ENCODE data around the gene RHBDD2.
"Not testable (repeated sequence)": the region's sequence is repeated elsewhere in the genome, so short reads cannot be mapped to it uniquely, and the experiment has no call there.

The RHBDD2 gene

GRCh38 chr7:75891815-75892411 is 13.1 kb downstream of the RHBDD2 start:
- no peak for ATAC-seq
- no peaks in the 10 kb centered on the region for H3K4me1 Mint-ChIP-seq
- no peak overlapping the region for H3K4me3 Mint-ChIP-seq
- H3K27me3 Mint-ChIP-seq, result no peaks in the 10 kb centered on the region
- no peaks in the 10 kb centered on the region for H3K9me3 Mint-ChIP-seq
- no peak overlapping the region for H3K27ac Mint-ChIP-seq
- peaks cover 22% of the 10 kb centered on the region for H3K36me3 Mint-ChIP-seq

GRCh38 chr7:75892634-75893272 is 13.9 kb downstream of the RHBDD2 start:
- ATAC-seq, result no peak

GRCh38 chr7:75896803-75897327 is 18.0 kb downstream of the RHBDD2 start:
- no peaks in the 10 kb centered on the region for H3K36me3 Mint-ChIP-seq
- no peak for ATAC-seq
- H3K4me1 Mint-ChIP-seq, result no peaks in the 10 kb centered on the region
- H3K27ac Mint-ChIP-seq, result no peak overlapping the region
- H3K9me3 Mint-ChIP-seq, result no peaks in the 10 kb centered on the region
- H3K4me3 Mint-ChIP-seq, result no peak overlapping the region
- H3K27me3 Mint-ChIP-seq, result no peaks in the 10 kb centered on the region

More at GRCh38 chr7:75892634-75893272, 13.9 kb downstream of the RHBDD2 start:
- H3K27ac Mint-ChIP-seq, result no peak overlapping the region
- H3K4me1 Mint-ChIP-seq, result no peaks in the 10 kb centered on the region
- H3K4me3 Mint-ChIP-seq, result no peak overlapping the region
- no peaks in the 10 kb centered on the region for H3K9me3 Mint-ChIP-seq
- H3K27me3 Mint-ChIP-seq, result no peaks in the 10 kb centered on the region
- H3K36me3 Mint-ChIP-seq, result peaks cover 18% of the 10 kb centered on the region

GRCh38 chr7:75900617-75901315 is 21.9 kb downstream of the RHBDD2 start:
- H3K4me3 Mint-ChIP-seq, result no peak overlapping the region
- ATAC-seq, result no peak
- H3K9me3 Mint-ChIP-seq, result no peaks in the 10 kb centered on the region
- no peak overlapping the region for H3K27ac Mint-ChIP-seq
- peaks cover under 1% of the 10 kb centered on the region for H3K4me1 Mint-ChIP-seq
- H3K36me3 Mint-ChIP-seq, result no peaks in the 10 kb centered on the region
- H3K27me3 Mint-ChIP-seq, result no peaks in the 10 kb centered on the region

GRCh38 chr7:75905785-75906604 is 27.2 kb downstream of the RHBDD2 start:
- Mint-ChIP-seq H3K9me3 (no peaks in the 10 kb centered on the region), H3K36me3 (no peaks in the 10 kb centered on the region), H3K27me3 (no peaks in the 10 kb centered on the region), H3K4me3 (no peak overlapping the region), H3K4me1 (peaks cover 11% of the 10 kb centered on the region), H3K27ac (no peak overlapping the region)
- peak; percentile 34 for ATAC-seq

GRCh38 chr7:75906991-75907667 is 28.3 kb downstream of the RHBDD2 start:
- H3K9me3 Mint-ChIP-seq, result no peaks in the 10 kb centered on the region
- H3K36me3 Mint-ChIP-seq, result no peaks in the 10 kb centered on the region
- H3K4me3 Mint-ChIP-seq, result no peak overlapping the region
- no peaks in the 10 kb centered on the region for H3K27me3 Mint-ChIP-seq
- ATAC-seq, result no peak
- peaks cover 11% of the 10 kb centered on the region for H3K4me1 Mint-ChIP-seq
- H3K27ac Mint-ChIP-seq, result no peak overlapping the region

- H3K27ac Mint-ChIP-seq, H3K4me3 Mint-ChIP-seq, H3K36me3 Mint-ChIP-seq, H3K27me3 Mint-ChIP-seq, ATAC-seq, H3K9me3 Mint-ChIP-seq: not testable (repeated sequence)
- H3K4me1 Mint-ChIP-seq, result peaks cover 11% of the 10 kb centered on the region
Observed at GRCh38 chr7:75907668-75908039, 28.8 kb downstream of the RHBDD2 start.

GRCh38 chr7:75909521-75910132 is 30.8 kb downstream of the RHBDD2 start:
- H3K4me1 Mint-ChIP-seq, result peaks cover 19% of the 10 kb centered on the region
- H3K36me3 Mint-ChIP-seq, result no peaks in the 10 kb centered on the region
- no peak for ATAC-seq
- H3K9me3 Mint-ChIP-seq, result no peaks in the 10 kb centered on the region
- no peaks in the 10 kb centered on the region for H3K27me3 Mint-ChIP-seq
- H3K27ac Mint-ChIP-seq, result no peak overlapping the region
- H3K4me3 Mint-ChIP-seq, result no peak overlapping the region

- H3K4me3 Mint-ChIP-seq, ATAC-seq, H3K27ac Mint-ChIP-seq, H3K9me3 Mint-ChIP-seq, H3K27me3 Mint-ChIP-seq, H3K36me3 Mint-ChIP-seq: not testable (repeated sequence)
- H3K4me1 Mint-ChIP-seq, result peaks cover 24% of the 10 kb centered on the region
Observed at GRCh38 chr7:75911186-75911585, 32.4 kb downstream of the RHBDD2 start.

- H3K9me3 Mint-ChIP-seq, result no peaks in the 10 kb centered on the region
- H3K36me3 Mint-ChIP-seq, result peaks cover under 1% of the 10 kb centered on the region
- peaks cover 29% of the 10 kb centered on the region for H3K4me1 Mint-ChIP-seq
- peak overlapping the region; percentile 95 for H3K27ac Mint-ChIP-seq
- peak overlapping the region; percentile 83 for H3K4me3 Mint-ChIP-seq
- H3K27me3 Mint-ChIP-seq, result no peaks in the 10 kb centered on the region
- no peak for ATAC-seq
Observed at GRCh38 chr7:75913437-75913836, 34.6 kb downstream of the RHBDD2 start.

GRCh38 chr7:75914169-75914654 is 35.4 kb downstream of the RHBDD2 start:
- Mint-ChIP-seq H3K36me3 (peaks cover 6% of the 10 kb centered on the region), H3K4me3 (peak overlapping the region; percentile 83), H3K4me1 (peaks cover 35% of the 10 kb centered on the region), H3K27ac (peak overlapping the region; percentile 95), H3K9me3 (no peaks in the 10 kb centered on the region), H3K27me3 (no peaks in the 10 kb centered on the region)
- ATAC-seq, result no peak

GRCh38 chr7:75914655-75915415 is 36.0 kb downstream of the RHBDD2 start, which contains the start of gene POR:
Gene POR (plus strand): TSS chr7:75915155. CDS start chr7:75954002, 38,847 bp downstream.
- Mint-ChIP-seq H3K4me3 (peak within 1 kb of the TSS; percentile 83), H3K27ac (peak within 1 kb of the TSS; percentile 95), H3K36me3 (peaks cover 6% of the 10 kb centered on the region), H3K27me3 (no peaks in the 10 kb centered on the region), H3K9me3 (no peaks in the 10 kb centered on the region), H3K4me1 (peaks cover 32% of the 10 kb centered on the region)
- ATAC-seq, result peak; percentile 98

- peak overlapping the region; percentile 83 for H3K4me3 Mint-ChIP-seq
- ATAC-seq, result peak; percentile 14
- peaks cover 6% of the 10 kb centered on the region for H3K36me3 Mint-ChIP-seq
- peaks cover 32% of the 10 kb centered on the region for H3K4me1 Mint-ChIP-seq
- no peaks in the 10 kb centered on the region for H3K27me3 Mint-ChIP-seq
- peak overlapping the region; percentile 95 for H3K27ac Mint-ChIP-seq
- H3K9me3 Mint-ChIP-seq, result no peaks in the 10 kb centered on the region
Observed at GRCh38 chr7:75915416-75916156, 36.8 kb downstream of the RHBDD2 start.
